Measurements from ENCODE around the gene MEOX1.
"Not testable (repeated sequence)": the region's sequence is repeated elsewhere in the genome, so short reads cannot be mapped to it uniquely, and the experiment has no call there.

MEOX1 gene

GRCh38 chr17:43615330-43616028 lies 46.2 kb downstream of the MEOX1 start:
- DNase-seq, result peak; percentile 3 to 11

GRCh38 chr17:43614561-43614960 lies 47.2 kb downstream of the MEOX1 start:
- DNase-seq, result no peak

DNA sequence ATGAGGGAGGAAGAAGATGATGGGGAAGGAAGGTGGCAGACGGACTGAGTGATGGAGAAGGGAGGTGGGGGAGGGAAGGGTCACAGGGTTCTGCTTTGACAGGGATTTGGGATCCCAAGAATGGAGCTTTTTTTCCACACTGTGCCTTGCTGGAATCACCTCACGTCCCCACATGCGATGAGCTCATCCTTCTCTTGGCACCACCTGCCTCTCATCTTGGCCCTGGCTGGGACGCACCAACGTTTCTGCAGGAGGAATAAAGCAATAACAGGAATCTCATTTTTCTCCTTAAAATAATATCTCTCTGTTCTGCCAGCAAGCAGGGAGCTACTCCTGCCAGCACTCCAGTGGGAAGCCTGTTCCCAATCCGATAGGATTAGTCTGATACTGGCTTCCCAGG lies 47.8 kb downstream of the MEOX1 start:
- no peak for DNase-seq

- no peak for DNase-seq
Measured at GRCh38 chr17:43612515-43612914, 49.2 kb downstream of the MEOX1 start.

GRCh38 chr17:43611230-43611969 lies 50.3 kb downstream of the MEOX1 start:
- DNase-seq, result peak in 1 of 2 donors; percentile 37

DNA sequence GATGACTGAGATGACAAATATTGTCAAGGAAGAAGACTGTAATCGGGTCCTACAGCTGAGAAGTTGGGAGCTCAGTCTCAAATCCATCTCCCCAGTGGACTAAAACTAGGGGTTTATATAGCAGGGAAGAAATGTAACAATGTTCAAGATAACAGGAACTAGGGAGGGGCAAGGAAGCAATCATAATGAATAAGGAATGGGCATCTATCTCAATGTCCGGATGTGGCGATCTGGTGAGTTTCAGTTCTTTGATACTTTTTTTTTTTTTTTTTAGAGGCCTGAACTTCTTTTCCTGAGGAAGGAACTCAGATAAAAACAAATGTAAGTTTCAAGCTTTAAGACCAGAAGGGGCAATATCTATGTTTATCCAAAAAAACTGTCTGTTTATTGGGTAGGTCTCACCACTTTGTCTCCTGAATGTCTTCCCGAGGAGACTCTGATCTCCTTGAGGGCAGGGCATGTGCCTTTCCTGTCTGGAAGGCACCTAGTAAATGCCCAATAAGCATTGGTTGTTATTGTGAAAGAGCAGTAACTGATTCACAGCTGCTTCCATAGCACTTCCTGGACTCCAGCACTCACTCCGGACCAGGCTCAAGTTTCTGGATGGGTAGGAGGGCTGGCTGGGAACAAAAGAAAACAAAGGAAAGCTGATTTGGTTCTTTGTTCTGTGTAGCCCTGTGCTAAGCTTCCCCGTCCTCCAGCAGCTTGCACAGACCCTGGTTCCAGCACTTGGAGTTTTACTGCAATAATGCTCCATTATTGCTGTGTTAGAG lies 51.9 kb downstream of the MEOX1 start:
- no peak for DNase-seq

DNA sequence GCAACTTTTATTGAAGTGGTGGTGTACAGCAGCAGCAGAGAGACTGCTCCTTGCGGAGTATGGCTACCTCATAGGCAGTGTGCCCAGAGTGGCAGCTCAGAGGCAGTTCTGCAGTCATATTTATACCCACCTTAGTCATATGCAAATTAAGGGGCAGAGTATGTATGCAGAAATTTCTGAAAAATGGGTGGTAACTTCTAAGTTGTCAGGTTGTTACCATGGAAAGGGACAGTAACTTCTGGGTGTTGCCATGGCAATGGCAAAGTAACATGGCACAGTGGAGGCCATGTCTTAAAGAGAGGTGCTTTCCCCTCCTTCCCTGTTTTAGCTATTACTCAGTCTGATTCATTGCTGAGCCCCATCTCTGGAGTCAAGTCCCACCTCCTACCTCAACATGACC lies 53.4 kb downstream of the MEOX1 start:
- DNase-seq, result peak; percentile 33 to 58

DNA sequence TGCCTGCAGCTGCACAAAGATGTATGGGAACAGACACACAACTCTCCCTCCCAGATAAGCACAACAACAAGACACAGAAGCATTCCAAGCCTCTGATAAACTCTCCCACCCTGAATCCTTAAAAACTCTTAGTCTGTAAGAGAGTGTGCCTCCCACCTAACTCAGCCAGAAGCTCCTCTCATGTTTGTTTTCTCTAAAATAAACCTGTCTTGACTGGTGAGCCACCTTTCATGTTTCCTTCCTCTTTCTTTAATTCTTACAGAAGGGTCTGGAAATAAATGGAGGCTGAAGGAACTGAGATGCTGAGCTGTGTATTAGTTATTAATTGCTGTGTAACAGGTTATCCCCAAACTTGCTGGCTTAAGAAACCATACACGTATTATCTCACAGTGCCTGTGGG lies 57.2 kb downstream of the MEOX1 start:
- no peak for DNase-seq

GRCh38 chr17:43603321-43603720 lies 58.4 kb downstream of the MEOX1 start:
- no peak for DNase-seq

DNA sequence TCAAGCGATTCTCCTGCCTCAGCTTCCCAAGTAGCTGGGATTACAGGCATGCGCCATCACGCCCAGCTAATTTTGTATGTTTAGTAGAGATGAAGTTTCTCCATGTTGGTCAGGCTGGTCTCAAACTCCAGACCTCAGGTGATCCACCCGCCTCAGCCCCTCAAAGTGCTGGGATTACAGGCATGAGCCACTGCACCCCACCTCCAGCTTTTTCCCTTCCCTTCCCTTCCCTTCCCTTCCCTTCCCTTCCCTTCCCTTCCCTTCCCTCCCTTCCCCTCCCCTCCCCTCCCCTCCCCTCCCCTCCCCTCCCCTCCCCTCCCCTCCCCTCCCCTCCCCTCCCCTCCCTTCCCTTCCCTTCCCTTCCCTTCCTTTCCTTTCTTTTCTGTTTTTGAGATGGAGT lies 59.2 kb downstream of the MEOX1 start:
- DNase-seq, result not testable (repeated sequence)

GRCh38 chr17:43601280-43602039 lies 60.3 kb downstream of the MEOX1 start:
- DNase-seq, result no peak

DNA sequence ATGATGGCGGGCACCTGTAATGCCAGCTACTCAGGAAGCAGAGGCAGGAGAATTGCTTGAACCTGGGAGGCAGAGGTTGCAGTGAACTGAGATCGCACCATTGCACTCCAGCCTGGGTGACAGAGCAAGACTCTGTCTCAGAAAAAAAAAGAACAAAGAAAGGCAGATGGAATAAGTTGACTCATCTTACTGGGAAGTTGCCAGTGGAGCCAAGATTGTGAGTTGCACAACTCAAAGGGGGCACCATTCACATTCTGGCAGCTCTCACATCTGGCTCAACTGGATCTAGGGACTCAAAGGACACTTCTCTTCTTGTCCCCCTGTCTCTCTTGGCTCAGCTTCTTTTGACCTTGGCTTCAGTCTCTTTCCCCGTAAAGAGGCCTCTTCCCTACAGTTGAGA lies 61.9 kb downstream of the MEOX1 start:
- peak; percentile 21 to 37 for DNase-seq

GRCh38 chr17:43599046-43599395 lies 62.7 kb downstream of the MEOX1 start:
- DNase-seq, result no peak

DNA sequence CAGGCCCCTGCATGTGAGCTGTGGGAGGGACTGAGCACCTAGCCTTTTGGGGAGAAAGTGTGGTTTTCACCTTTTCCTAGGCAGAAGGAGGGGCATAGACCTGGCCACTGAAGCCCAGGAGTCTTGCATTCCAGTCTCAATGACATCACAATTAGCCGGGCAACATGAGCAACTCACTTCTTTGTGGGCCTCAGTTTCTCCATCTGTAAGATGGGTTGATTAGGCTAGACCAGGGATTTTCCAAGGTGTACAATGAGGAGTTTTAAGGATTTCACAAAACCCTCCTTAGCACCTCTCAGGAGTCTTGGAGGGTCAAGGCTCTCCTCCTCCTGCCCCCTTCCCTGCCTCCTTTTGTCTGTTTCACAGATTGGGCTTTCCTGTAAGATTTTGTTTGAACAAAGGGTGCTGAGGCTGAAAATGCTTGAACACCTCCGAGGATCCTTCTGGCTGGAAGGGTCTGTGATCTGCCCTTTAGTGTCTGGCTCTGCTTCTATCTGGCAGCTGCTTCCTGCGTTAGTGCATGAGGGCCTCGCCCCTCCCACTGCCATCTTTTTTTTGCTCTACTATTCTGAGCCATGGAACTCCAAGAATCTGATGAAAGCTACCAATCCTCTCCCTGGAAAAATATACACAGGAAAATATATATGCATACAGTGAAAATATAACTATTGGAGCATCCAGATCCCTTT lies 63.2 kb downstream of the MEOX1 start:
- no peak for DNase-seq

- no peak for DNase-seq
Measured at GRCh38 chr17:43597624-43598356, 63.9 kb downstream of the MEOX1 start.

- DNase-seq, result no peak
Measured at GRCh38 chr17:43595466-43595865, 66.3 kb downstream of the MEOX1 start.

DNA sequence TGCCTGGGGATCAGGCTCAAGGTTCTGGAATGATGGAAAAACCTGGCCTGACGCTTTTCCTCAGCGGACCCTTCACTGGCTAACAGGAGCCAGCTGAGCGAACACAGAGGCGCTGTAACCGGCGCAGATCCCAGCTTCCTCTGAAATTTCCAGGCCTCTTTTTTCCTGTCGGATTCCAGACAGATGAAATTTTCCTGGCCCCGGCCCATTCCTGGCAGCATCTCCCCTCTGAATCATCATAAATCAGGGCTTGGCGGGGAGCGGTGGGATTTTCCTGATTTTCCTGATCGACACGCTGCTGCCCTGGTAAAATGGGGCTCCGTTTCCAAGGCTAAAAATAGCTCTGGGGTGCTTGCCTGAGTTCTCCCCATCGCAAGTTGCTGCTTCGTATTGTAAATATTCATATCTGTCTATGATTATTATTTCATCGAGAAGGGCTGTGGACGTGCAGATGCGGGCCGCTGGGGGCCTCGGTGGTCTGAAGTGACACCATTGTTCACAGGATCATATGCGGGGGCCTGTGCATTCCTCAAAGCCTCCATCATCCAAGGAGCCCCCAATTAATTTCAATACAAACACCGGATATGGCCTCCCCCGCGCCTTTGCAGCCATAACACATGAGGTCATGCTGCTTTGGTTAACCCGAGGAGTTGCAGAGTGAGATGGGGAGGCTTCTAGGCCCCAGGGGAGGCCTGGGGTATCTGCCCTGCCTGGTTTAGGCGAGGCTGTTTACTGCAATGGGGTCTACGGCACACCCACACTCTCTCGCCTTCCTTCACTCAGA lies 69.8 kb downstream of the MEOX1 start:
- DNase-seq, result no peak

- no peak for DNase-seq
Measured at GRCh38 chr17:43591001-43591400, 70.7 kb downstream of the MEOX1 start.
